PC-9 (cell line): ENCODE measurements around the gene TRAF4. TPM values are rescaled to one million over a fixed set of nuclear protein-coding genes. Genes with fewer than 3 reads are reported as not detected.

Experiments
- Bru-seq: library from RNA; stranded (reverse); fragments of 400-500 nt; gene quantifications from one replicate; lab custom pipeline; 2021; lab: Mats Ljungman, UMichigan
- BruChase-seq, 2 experiments: library from RNA; stranded (reverse); fragments of 400-500 nt; gene quantifications; one replicate each; lab custom pipeline; 2021; lab: Mats Ljungman, UMichigan
- BruUV-seq: library from RNA; stranded (reverse); fragments of 400-500 nt; replicated peaks from 2 replicates; lab custom pipeline; 2021; lab: Mats Ljungman, UMichigan
- CTCF ChIA-PET: fragments of 300-600 bp; sonication (Branson Sonifier 250); formaldehyde crosslinking; loops from one replicate; lab custom pipeline; 2022; ENCODE audit warnings: antibody characterized with exemption; lab: Charles Lee
- POLR2A ChIA-PET: fragments of 300-600 bp; sonication (Branson Sonifier 250); formaldehyde crosslinking; loops from one replicate; lab custom pipeline; 2022; ENCODE audit warnings: antibody characterized with exemption; ENCODE audit not compliant: unreplicated experiment; lab: Charles Lee
- DNase-seq, 2 experiments: peaks; one replicate each; pipeline versions ENCODE4 v3.0.0 to v3.0.0-alpha.2; 2015 to 2022; ENCODE audit warnings: mixed read lengths in 1 of 2
- H2AFZ ChIP-seq: fragments of 200-600 bp; sonication (generic); 2 replicates; pipeline ENCODE4 v1.8.1; 2017; ENCODE audit warnings: antibody characterized with exemption
- H3F3A ChIP-seq: fragments of 200-600 bp; sonication (generic); 2 replicates; pipeline ENCODE4 v1.8.1; 2017; ENCODE audit warnings: antibody characterized with exemption, mild to moderate bottlenecking, low read depth; ENCODE audit not compliant: insufficient read depth
- H3K27ac ChIP-seq: fragments of 200-600 bp; sonication (generic); 2 replicates; pipeline ENCODE4 v1.6.1; 2016; ENCODE audit warnings: mixed run types
- H3K27me3 ChIP-seq: fragments of 200-600 bp; sonication (generic); 2 replicates; pipeline ENCODE4 v1.6.1; 2016; ENCODE audit warnings: low read depth, mixed run types; ENCODE audit not compliant: insufficient read depth
- H3K36me3 ChIP-seq: fragments of 200-600 bp; sonication (generic); 2 replicates; pipeline ENCODE4 v1.6.1; 2016; ENCODE audit warnings: low read depth, mixed run types
- H3K4me1 ChIP-seq: fragments of 200-600 bp; sonication (generic); replicated peaks from 2 replicates; pipeline ENCODE4 v1.6.1; 2016; ENCODE audit warnings: mixed run types; ENCODE audit not compliant: insufficient read depth
- H3K4me2 ChIP-seq: fragments of 200-600 bp; sonication (generic); 2 replicates; pipeline ENCODE4 v1.6.1; 2017; ENCODE audit warnings: mixed run types
- H3K4me3 ChIP-seq: fragments of 200-600 bp; sonication (generic); 2 replicates; pipeline ENCODE4 v1.6.1; 2016; ENCODE audit warnings: mixed run types
- H3K79me2 ChIP-seq: fragments of 200-600 bp; sonication (generic); 2 replicates; pipeline ENCODE4 v1.6.1; 2017; ENCODE audit warnings: low read depth, mixed run types
- H3K9me2 ChIP-seq: fragments of 200-600 bp; sonication (generic); 2 replicates; pipeline ENCODE4 v1.8.1; 2017; ENCODE audit warnings: mild to moderate bottlenecking; ENCODE audit not compliant: insufficient read depth
- H3K9me3 ChIP-seq: fragments of 200-600 bp; sonication (generic); 2 replicates; pipeline ENCODE4 v1.8.1; 2016; ENCODE audit warnings: low read depth; ENCODE audit not compliant: insufficient read depth
- H4K20me1 ChIP-seq: fragments of 200-600 bp; sonication (generic); 2 replicates; pipeline ENCODE4 v1.8.1; 2017; ENCODE audit not compliant: insufficient read depth
- CTCF ChIP-seq: fragments of 200-600 bp; sonication (generic); conservative IDR thresholded peaks from 2 replicates; pipeline ENCODE4 v1.6.1; 2017; ENCODE audit warnings: mixed run types, antibody characterized with exemption, mild to moderate bottlenecking, moderate library complexity
- EZH2 ChIP-seq: fragments of 200-600 bp; sonication (generic); IDR thresholded peaks from 2 replicates; pipeline ENCODE4 v1.8.0; 2017; ENCODE audit warnings: antibody characterized with exemption, low read depth
- intact Hi-C: fragments of 100-400 bp; cut with micrococcal nuclease; formaldehyde crosslinking; loops from one replicate; pipeline ENCODE4 v1.10.0; 2022; ENCODE audit not compliant: unreplicated experiment
- long read RNA-seq: library from polyadenylated mRNA; stranded (forward); transcript quantifications from one replicate; pipeline ENCODE4 v2.0.0, GENCODE V29; 2022
- total RNA-seq: library from RNA; stranded (reverse); gene quantifications from 2 replicates; pipeline ENCODE4 v1.2.3, GENCODE V29; 2021

The TRAF4 gene
- 159 and 169 TPM in 2 replicates for total RNA-seq
- Bru-seq, nascent RNA: percentile 95 among the genes with signal in this experiment
- percentile 96 among the genes with signal in this experiment for BruChase-seq, experiment 1, labeled RNA remaining after a 2-hour chase
- BruChase-seq, experiment 2, labeled RNA remaining after a 6-hour chase: percentile 96 among the genes with signal in this experiment
- long read RNA-seq, transcript TRAF4-201 (7 exons, 2,923 nt): major isoform, 9 of 27 reads
- long read RNA-seq, partial matches to known transcripts: 3 of 27 reads
- long read RNA-seq, other reads (novel, unspliced or antisense): 14 of 27 reads

GRCh38 chr17:28743243-28744103 lies at the start of gene TRAF4:
TRAF4 (plus strand) TSS chr17:28744011; CDS start chr17:28744113, 102 bp downstream.
- POLR2A ChIA-PET: interaction anchor here (0.5 to 1.4 kb wide), 8 partner anchors 11 to 165 kb away, joined by 3 to 75 read pairs (median 6); partner anchors contain the start of genes NEK8, RPL23A and TLCD1
- H3K27ac ChIP-seq: peak within 1 kb of the TSS; percentile 96
- TSS peak; percentile 51 for BruUV-seq

GRCh38 chr17:28698253-28698941 lies 45.4 kb upstream of the TRAF4 start:
- Histone ChIP-seq H3K4me1 (no peaks in the 10 kb centered on the region), H3K27ac (no peak overlapping the region), H3K4me3 (no peak overlapping the region), H3F3A (peaks cover 8% of the 10 kb centered on the region; the same call in 1 of the 2 replicates), H3K9me3 (no peaks in the 10 kb centered on the region), H2AFZ (no peak overlapping the region), H3K9me2 (no peaks in the 10 kb centered on the region), H3K36me3 (peaks cover 4% of the 10 kb centered on the region; the same call in 1 of the 2 replicates), H3K27me3 (no peaks in the 10 kb centered on the region), H3K4me2 (no peak overlapping the region), H3K79me2 (no peaks in the 10 kb centered on the region), H4K20me1 (no peaks in the 10 kb centered on the region)
- BruUV-seq: no TSS peak
- ChIA-PET CTCF (no interaction called here), POLR2A (no interaction called here)
- TF ChIP-seq CTCF (no peak), EZH2 (no peak)
- intact Hi-C loops: no loop called here
- no peak for DNase-seq

More at GRCh38 chr17:28743243-28744103, at the start of gene TRAF4:
- Histone ChIP-seq H3K9me2 (no peaks in the 10 kb centered on the region), H3F3A (peaks cover 62% of the 10 kb centered on the region), H2AFZ (peak within 1 kb of the TSS; percentile 79; the same call in 1 of the 2 replicates), H3K36me3 (peaks cover 12% of the 10 kb centered on the region), H3K9me3 (no peaks in the 10 kb centered on the region; the same call in 1 of the 2 replicates), H4K20me1 (peaks cover 14% of the 10 kb centered on the region; the same call in 1 of the 2 replicates), H3K27me3 (no peaks in the 10 kb centered on the region), H3K79me2 (peaks cover 40% of the 10 kb centered on the region), H3K4me3 (peak within 1 kb of the TSS; percentile 97), H3K4me2 (peak within 1 kb of the TSS; percentile 90), H3K4me1 (peaks cover 42% of the 10 kb centered on the region)
- intact Hi-C loops: loop anchor here (1.0 kb wide), 2 partner anchors 8 to 15 kb away; partner anchors contain the start of gene NEK8
- TF ChIP-seq CTCF (peak; percentile 3; the same call in 1 of the 2 replicates), EZH2 (no peak)
- DNase-seq: peak; percentile 94
- CTCF ChIA-PET: interaction anchor here (0.5 to 2.2 kb wide), 4 partner anchors 8 to 206 kb away, joined by 3 to 28 read pairs (median 4); partner anchors contain the start of genes NEK8 and TLCD1
